Muscle of arm (tissue), 14 donors: Measurements from ENCODE around the gene MAPK8. TPM values are rescaled to one million over a fixed set of nuclear protein-coding genes. Genes with fewer than 3 reads are reported as not detected.
A peak's percentile ranks its signal among the peaks of the same experiment; 100 is the strongest.
"Not testable (repeated sequence)": the region's sequence is repeated elsewhere in the genome, so short reads cannot be mapped to it uniquely, and the experiment has no call there.

Experiments
- DNase-seq: peaks from one replicate; pipeline ENCODE4 v3.0.0-alpha.2; 2013
- long read RNA-seq, 11 donors: transcript quantifications; one replicate each; lab custom pipeline, GENCODE V29; 2026
- polyA plus RNA-seq, 12 donors: library from polyadenylated mRNA; unstranded; fragments of 120-200 nt; gene quantifications; one replicate each; pipeline ENCODE4 v1.2.1, GENCODE V29; 2013; ENCODE audit not compliant: insufficient read length in 12 of 12

MAPK8 gene
- polyA plus RNA-seq: 10 to 100 TPM in 11 of 12 donors, not detected in 1; 18.5 to 50.0 (median 42.5) TPM
- long read RNA-seq, donor 1, partial matches to known transcripts: 7 of 9 reads
- long read RNA-seq, donor 1, other reads (novel, unspliced or antisense): 0 of 9 reads
- long read RNA-seq, donor 2, partial matches to known transcripts: 0 of 1 reads
- long read RNA-seq, donor 2, other reads (novel, unspliced or antisense): 0 of 1 reads
- long read RNA-seq, donor 3: 0 reads
- long read RNA-seq, donor 4, partial matches to known transcripts: 0 of 1 reads
- long read RNA-seq, donor 4, other reads (novel, unspliced or antisense): 0 of 1 reads
- long read RNA-seq, donor 5: 0 reads
- long read RNA-seq, donor 6, full-length matches to known transcripts: 3 of 3 reads
- long read RNA-seq, donor 6, partial matches to known transcripts: 0 of 3 reads
- long read RNA-seq, donor 6, other reads (novel, unspliced or antisense): 0 of 3 reads
- long read RNA-seq, donor 7, partial matches to known transcripts: 0 of 1 reads
- long read RNA-seq, donor 7, other reads (novel, unspliced or antisense): 0 of 1 reads
- long read RNA-seq, donor 8, full-length matches to known transcripts: 2 of 2 reads
- long read RNA-seq, donor 8, partial matches to known transcripts: 0 of 2 reads
- long read RNA-seq, donor 8, other reads (novel, unspliced or antisense): 0 of 2 reads
- long read RNA-seq, donor 9: 0 reads
- long read RNA-seq, donor 10, full-length matches to known transcripts: 2 of 2 reads
- long read RNA-seq, donor 10, partial matches to known transcripts: 0 of 2 reads
- long read RNA-seq, donor 10, other reads (novel, unspliced or antisense): 0 of 2 reads
- long read RNA-seq, donor 11, full-length matches to known transcripts: 1 of 1 reads
- long read RNA-seq, donor 11, partial matches to known transcripts: 0 of 1 reads
- long read RNA-seq, donor 11, other reads (novel, unspliced or antisense): 0 of 1 reads

DNA sequence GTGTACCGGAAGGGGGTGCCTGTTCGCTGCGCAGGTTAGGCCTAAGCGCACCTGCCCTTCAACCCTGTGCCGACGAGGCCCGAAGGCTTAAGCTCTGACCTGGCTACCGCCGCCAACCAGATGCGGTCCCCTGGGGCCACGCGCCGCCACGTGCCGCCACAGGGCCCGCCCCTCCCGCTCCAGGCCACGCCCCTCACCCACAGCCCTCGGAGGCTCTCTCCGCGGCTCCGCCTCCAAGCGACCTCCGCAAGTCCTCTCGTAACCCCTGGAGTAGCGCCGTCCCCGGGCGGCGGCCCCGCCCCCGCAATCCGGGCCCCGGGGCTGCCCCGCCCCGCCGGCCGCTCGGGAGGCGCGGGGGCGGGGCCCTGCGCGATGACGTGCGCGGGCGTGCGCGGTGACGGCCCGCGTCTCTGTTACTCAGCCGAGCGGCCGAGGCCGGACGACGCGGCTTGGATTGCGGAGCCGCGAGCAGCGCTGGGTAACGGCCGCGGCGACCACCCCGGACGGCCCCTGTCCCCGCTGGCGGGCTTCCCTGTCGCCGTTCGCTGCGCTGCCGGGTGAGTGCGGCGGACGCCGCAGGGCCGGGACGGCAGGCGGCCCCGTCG, at the start of gene MAPK8:
MAPK8 (plus strand) TSS at position 413 of the 605 bp plus-strand sequence. CDS start 94,984 bp downstream, outside the sequence.
- peak; percentile 78 for DNase-seq

DNA sequence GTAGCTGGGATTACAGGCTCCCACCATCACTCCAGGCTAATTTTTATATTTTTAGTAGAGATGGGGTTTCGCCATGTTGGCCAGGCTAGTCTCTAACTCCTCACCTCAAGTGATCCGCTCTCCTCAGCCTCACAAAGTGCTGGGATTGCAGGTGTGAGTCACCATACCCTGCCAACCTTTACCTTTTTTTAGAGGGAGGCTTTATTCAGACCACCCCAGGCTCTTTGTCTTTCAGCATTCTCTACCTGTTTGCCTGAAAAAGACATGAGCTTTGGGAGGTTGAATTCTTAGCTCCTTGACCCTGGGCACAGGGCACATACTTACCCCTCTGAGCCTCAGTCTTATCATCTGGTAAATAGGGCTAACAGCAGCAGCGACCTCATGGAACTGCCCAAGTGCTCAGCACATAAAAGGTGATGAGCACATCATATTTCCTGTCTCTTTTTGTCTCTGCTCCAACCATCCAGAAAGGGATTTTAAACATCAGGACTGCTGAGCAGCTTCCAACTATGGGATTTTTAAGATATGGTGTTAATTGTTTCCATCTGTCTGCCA, 49.0 kb upstream of the MAPK8 start:
- no peak for DNase-seq

DNA sequence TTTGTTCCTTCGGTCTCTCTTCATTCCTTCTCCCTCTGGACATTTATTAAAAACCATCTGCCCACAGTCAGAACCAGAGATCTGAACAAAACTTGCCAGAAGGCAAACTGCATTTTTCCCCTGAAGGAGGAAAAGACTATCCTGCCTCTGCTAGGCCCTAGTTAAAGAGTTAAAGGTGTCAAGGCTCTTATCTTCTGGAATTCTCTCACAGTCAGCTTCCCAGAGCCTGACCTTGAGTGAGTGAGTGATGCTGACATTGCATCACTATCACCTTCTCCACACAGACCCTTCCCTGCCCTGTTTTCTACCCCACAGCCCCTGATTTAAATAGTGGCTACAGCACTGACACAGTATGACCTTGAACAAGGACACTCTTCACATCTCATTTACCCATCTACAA, 48.4 kb upstream of the MAPK8 start:
- no peak for DNase-seq

GRCh38 chr10:48266528-48266927, 39.9 kb upstream of the MAPK8 start:
- no peak for DNase-seq

GRCh38 chr10:48271047-48271730, 35.3 kb upstream of the MAPK8 start:
- no peak for DNase-seq

DNA sequence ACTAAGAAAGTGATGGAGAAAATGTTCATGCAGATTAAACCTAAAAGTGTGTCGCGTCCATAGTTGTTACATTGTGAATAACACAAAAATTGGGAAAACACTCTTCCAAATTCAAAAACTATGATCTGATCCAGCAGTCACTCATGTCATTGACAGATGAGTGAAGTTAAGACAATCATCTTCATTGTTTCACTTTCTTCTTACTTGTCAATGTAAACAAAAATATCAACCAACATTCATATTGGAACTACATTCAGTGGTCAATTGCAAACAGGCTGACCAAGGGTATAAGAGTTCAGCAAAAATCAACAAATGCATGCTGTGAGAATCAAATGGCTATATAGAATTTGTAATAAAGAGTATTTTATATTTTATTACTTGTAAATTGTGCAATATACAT, 33.8 kb upstream of the MAPK8 start:
- DNase-seq: no peak

GRCh38 chr10:48273741-48274140, 32.7 kb upstream of the MAPK8 start:
- no peak for DNase-seq

DNA sequence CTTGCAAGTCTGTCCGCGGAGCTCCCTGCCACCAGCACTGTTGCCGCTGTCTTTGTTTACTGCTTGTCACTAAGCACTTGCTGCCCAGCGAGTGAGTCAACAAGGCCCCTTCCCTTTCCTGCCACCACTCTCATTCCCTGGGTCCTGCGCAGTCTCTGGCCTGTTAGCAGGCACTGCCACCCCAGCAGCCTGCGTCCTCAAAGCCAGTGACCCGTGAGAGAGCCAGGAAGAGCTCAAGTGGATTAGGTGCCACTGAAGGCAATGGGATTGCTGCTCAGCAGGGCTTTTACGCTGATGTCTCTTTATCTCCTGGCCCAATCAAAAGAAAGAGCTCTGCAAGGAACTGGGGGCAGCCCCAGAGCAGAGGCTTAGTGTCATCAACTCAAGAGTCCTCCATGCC, 31.8 kb upstream of the MAPK8 start, which contains the start of gene FRMPD2:
FRMPD2 (minus strand) TSS at position 61 of the 400 bp plus-strand sequence. CDS start 129 bp downstream, outside the sequence.
- no peak for DNase-seq

DNA sequence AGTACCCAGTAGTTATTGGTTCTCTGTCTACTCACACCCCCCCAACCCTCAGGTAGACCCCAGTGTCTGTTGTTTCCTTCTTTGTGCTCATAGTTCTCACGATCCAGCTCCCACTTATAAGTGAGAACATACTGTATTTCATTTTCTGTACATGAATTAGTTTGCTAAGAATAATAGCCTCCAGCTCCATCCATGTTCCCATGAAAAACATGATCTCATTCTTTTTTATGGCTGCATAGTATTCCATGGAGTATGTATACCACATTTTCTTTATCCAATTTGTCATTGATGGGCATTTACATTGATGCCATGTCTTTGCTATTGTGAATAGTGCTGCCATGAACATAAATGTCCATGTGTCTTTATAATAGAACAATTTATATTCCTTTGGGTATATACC, 29.4 kb upstream of the MAPK8 start:
- no peak for DNase-seq

- no peak for DNase-seq
Observed at GRCh38 chr10:48279081-48279751, 27.3 kb upstream of the MAPK8 start.

DNA sequence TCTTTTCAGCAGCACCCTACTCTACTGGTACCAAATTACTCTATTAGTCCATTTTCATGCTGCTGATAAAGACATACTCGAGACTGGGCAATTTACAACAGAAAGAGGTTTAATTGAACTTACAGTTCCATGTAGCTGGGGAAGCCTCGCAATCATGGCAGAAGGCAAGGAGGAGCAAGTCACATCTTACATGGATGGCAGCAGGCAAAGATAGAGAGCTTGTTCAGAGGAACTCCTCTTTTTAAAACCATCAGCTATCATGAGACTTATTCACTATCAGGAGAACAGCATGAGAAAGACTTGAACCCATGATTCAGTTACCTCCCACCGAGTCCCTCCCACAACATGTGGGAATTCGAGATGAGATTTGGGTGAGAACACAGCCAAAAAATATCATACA, 24.8 kb upstream of the MAPK8 start:
- DNase-seq: not testable (repeated sequence)

GRCh38 chr10:48282829-48283228, 23.6 kb upstream of the MAPK8 start:
- no peak for DNase-seq

GRCh38 chr10:48284002-48284546, 22.4 kb upstream of the MAPK8 start:
- no peak for DNase-seq

DNA sequence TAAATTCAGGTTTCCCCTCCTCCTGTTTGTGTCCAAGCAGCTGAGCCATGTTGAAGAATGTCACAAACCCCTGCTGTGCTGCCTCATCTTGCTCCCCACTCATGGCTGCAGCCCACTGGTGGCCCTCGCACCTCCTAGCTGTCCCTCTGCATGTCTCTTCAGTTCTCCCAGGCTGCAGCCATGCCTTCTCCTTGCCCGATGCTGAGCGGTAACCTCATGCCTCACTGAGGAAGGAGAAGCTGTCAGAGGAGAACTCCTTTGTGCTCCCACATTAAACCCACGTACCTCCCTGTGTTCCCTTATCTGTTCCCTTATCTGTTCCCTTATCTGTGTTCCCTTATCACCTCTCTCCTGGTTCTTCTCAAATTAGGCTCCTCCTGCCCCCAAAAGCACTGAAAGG, 21.7 kb upstream of the MAPK8 start:
- DNase-seq: no peak

DNA sequence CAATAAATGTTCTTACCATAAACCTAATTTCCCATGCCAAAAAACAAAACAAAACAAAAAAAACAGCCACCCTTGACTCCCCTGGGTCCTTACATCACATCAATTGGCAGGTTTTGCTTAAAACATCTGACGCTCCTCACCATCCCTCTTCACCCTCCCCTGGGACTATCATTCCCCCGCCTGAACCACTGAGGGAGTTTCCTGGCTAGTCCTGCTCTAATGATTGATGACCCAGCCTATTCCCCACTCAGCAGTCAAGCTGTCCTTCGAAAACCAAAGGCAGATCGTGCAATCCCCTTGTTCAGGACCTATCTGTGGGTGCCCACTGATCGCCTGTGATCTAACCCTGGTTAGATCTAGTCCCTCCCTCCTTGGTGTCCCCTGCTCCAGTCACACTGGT, 20.8 kb upstream of the MAPK8 start:
- DNase-seq: no peak

DNA sequence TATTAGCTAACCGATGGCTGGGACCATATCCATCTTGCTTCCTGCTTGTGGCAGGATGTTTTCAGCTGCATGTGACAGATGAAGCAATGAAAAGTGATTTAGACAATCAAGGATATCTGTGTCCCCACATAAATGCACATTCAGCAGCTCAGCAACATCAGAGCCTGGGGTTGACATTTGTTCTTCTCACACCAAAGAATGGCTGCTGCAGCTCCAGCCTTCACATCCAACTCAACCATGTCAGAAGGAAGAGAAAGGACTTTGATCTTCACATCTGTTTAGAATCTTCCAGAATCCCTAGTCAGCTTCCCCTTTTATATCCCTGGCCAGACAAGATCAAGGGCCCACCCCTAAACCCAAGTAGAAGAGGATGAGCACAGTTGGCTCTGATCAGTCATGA, 20.1 kb upstream of the MAPK8 start:
- no peak for DNase-seq

DNA sequence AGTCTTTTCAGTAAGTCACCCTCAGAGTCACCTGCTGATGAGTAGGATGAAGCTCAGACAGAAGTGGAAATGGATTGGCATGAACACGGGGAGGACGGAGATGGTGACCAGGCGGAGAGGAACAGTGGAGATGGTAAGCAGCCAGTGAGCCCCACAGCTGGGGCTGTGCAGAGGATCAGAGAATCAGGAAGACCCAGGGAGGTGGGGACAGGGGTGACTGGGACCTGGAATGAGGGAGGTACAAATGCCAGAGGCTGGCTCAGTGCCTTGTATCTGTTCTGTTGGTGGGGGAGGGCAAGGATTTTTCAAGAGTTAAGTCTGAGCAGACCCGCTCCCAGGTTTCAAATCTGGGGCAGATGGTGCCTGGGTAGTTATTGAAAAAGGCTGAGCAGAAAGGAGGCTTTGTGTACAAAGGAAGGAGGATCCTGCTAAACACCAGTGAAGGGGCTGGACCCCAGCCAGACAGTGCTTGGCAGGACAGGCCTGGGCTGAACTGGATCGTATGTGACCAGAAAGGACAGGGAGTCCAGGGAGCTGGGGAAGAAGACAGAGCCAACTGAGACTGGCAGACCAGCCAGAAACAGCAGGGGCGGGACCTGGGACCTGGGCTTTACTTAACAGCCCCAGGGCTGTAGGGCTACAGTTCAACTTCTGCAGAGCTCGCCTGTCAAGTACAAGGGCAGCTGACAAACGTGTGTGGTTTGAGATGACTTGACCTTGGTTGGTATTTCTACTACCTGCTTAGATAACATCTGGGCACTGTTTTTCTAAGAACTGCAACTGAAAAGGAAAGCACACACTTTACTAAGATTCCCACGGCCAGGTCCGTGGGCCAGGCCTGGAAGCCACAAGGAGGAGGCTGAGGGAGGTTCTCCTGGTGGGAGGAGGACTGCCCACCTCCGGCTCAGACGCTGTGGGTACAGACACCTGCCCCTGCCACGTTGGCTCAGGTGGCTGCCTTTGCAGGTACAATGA, 18.8 kb upstream of the MAPK8 start:
- peak; percentile 14 for DNase-seq

DNA sequence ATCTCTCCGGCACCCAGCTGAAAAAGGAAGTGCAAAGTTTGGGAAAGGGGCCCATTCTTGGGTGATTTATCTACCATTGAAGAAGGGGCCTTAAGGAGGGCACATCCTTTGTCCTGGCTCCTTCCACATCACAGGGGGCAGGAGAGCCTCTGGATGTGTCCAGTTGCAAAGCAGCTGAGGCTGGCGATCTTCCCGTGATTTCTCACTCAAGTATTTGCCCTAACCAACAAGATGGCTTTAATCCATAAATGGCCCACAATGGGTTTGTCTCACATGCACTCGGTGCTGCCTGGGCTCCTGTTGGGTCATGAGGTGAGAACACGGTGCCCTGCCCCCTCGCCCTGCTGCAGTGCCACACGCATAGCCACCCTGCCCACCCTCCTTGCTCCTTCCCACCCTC, 17.8 kb upstream of the MAPK8 start:
- DNase-seq: no peak
